H1 (cell line): ENCODE measurements around the gene SH3YL1. TPM values are rescaled to one million over a fixed set of nuclear protein-coding genes. Genes with fewer than 3 reads are reported as not detected.

Source experiments
- CTCF ChIA-PET: fragments of 300-600 bp; sonication (Branson Sonifier 250); formaldehyde crosslinking; loops from one replicate; lab custom pipeline; 2021; ENCODE audit not compliant: partially characterized antibody; lab: Charles Lee
- POLR2A ChIA-PET: fragments of 300-600 bp; sonication (Branson Sonifier 250); formaldehyde crosslinking; loops from one replicate; lab custom pipeline; 2021; ENCODE audit warnings: inconsistent platforms; ENCODE audit not compliant: partially characterized antibody; lab: Charles Lee
- DNase-seq, 2 experiments: peaks; one replicate each; pipeline versions ENCODE4 v3.0.0 to v3.0.0-alpha.2; 2010 to 2022; ENCODE audit warnings: low spot score in 2 of 2, low read depth in 1 of 2, mixed read lengths in 1 of 2
- FAIRE-seq: peaks from 2 replicates; lab custom pipeline; 2011; peaks lifted over from hg19 to GRCh38; lab: Jason Lieb, UNC
- H2AFZ ChIP-seq: 2 replicates; pipeline ENCODE4 v1.8.1; 2012; ENCODE audit warnings: low read length, inconsistent platforms
- H2AK5ac ChIP-seq: 2 replicates; pipeline ENCODE4 v1.6.1; 2013; ENCODE audit warnings: low read depth, low read length
- H2BK120ac ChIP-seq: replicated peaks from 2 replicates; pipeline ENCODE3; 2013; ENCODE audit warnings: low read depth, low read length, inconsistent platforms
- H2BK12ac ChIP-seq: 2 replicates; pipeline ENCODE4 v1.6.1; 2013; ENCODE audit warnings: low read depth, low read length
- H2BK15ac ChIP-seq: 2 replicates; pipeline ENCODE4 v1.6.1; 2013; ENCODE audit warnings: low read length
- H2BK20ac ChIP-seq: 2 replicates; pipeline ENCODE4 v1.6.1; 2013; ENCODE audit warnings: low read length
- H2BK5ac ChIP-seq: 2 replicates; pipeline ENCODE4 v1.6.1; 2013; ENCODE audit warnings: low read depth, low read length
- H3K14ac ChIP-seq: 2 replicates; pipeline ENCODE4 v1.6.1; 2013; ENCODE audit warnings: inconsistent platforms; ENCODE audit not compliant: insufficient read length
- H3K18ac ChIP-seq: 2 replicates; pipeline ENCODE4 v1.6.1; 2013; ENCODE audit warnings: low read length; ENCODE audit errors: extremely low read depth
- H3K23ac ChIP-seq: 2 replicates; pipeline ENCODE4 v1.6.1; 2013; ENCODE audit warnings: inconsistent platforms; ENCODE audit not compliant: insufficient read length
- H3K23me2 ChIP-seq: 2 replicates; pipeline ENCODE4 v1.6.1; 2013; ENCODE audit warnings: low read depth, low read length
- H3K27ac ChIP-seq: 2 replicates; pipeline ENCODE4 v1.6.1; 2011; ENCODE audit warnings: low read depth, low read length, inconsistent platforms
- H3K27me3 ChIP-seq, 4 experiments: replicated peaks in 1 of 4; 1 replicate in 1 of 4; 2 replicates in 3 of 4; pipeline versions ENCODE4 v1.6.1 to v1.8.1; 2011 to 2013; ENCODE audit warnings: low read length in 3 of 4, mild to moderate bottlenecking in 3 of 4, inconsistent platforms in 2 of 4, mixed read lengths in 2 of 4, moderate library complexity in 1 of 4; ENCODE audit not compliant: control insufficient read depth in 3 of 4, insufficient read depth in 3 of 4; ENCODE audit errors: extremely low read depth in 1 of 4
- H3K36me3 ChIP-seq, 4 experiments: 2 replicates each; pipeline versions ENCODE4 v1.6.1 to v1.8.1; 2011 to 2013; ENCODE audit warnings: mild to moderate bottlenecking in 4 of 4, low read length in 3 of 4, moderate library complexity in 2 of 4, control low read depth in 1 of 4, inconsistent platforms in 1 of 4; ENCODE audit not compliant: insufficient read depth in 4 of 4, control insufficient read depth in 2 of 4
- H3K4ac ChIP-seq: replicated peaks from 2 replicates; pipeline ENCODE3; 2013; ENCODE audit warnings: low read length, low read depth, mixed read lengths, inconsistent platforms; ENCODE audit not compliant: insufficient read length
- H3K4me1 ChIP-seq, 4 experiments: replicated peaks in 1 of 4; 1 replicate in 1 of 4; 2 replicates in 3 of 4; pipeline versions ENCODE4 v1.6.1 to v1.8.1; 2011 to 2013; ENCODE audit warnings: low read length in 3 of 4, inconsistent platforms in 2 of 4, mixed read lengths in 1 of 4; ENCODE audit not compliant: insufficient read depth in 4 of 4, control insufficient read depth in 3 of 4
- H3K4me2 ChIP-seq, 2 experiments: 2 replicates each; pipeline versions ENCODE4 v1.6.1 to v1.8.1; 2011 to 2013; ENCODE audit warnings: low read depth in 2 of 2, low read length in 2 of 2, control low read depth in 1 of 2, inconsistent platforms in 1 of 2, mild to moderate bottlenecking in 1 of 2; ENCODE audit not compliant: insufficient read depth in 1 of 2
- H3K4me3 ChIP-seq, 4 experiments: fragments of 200-600, 300-600 bp in 1 of 4; sonication (generic), shearing (Covaris generic), sonication (Bioruptor Twin) in 1 of 4; 2 replicates each; pipeline versions ENCODE4 v1.5.1 to v1.8.1; 2011 to 2016; ENCODE audit warnings: low read length in 4 of 4, low read depth in 3 of 4, control low read depth in 2 of 4, inconsistent platforms in 2 of 4, mild to moderate bottlenecking in 2 of 4, mixed read lengths in 1 of 4, moderate library complexity in 1 of 4; ENCODE audit not compliant: insufficient read depth in 2 of 4; ENCODE audit errors: extremely low read depth in 1 of 4
- H3K56ac ChIP-seq: replicated peaks from 2 replicates; pipeline ENCODE3; 2013; ENCODE audit warnings: low read depth, mild to moderate bottlenecking, mixed read lengths, low read length, inconsistent platforms; ENCODE audit not compliant: insufficient read length
- H3K79me1 ChIP-seq: 2 replicates; pipeline ENCODE4 v1.6.1; 2013; ENCODE audit warnings: low read depth, low read length, control low read depth
- H3K79me2 ChIP-seq, 2 experiments: 2 replicates each; pipeline versions ENCODE4 v1.6.1 to v1.8.1; 2012 to 2013; ENCODE audit warnings: low read length in 2 of 2, mild to moderate bottlenecking in 2 of 2, inconsistent platforms in 1 of 2; ENCODE audit not compliant: insufficient read depth in 2 of 2, control insufficient read depth in 1 of 2
- H3K9ac ChIP-seq, 4 experiments: replicated peaks in 1 of 4; 1 replicate in 1 of 4; 2 replicates in 3 of 4; pipeline versions ENCODE4 v1.6.1 to v1.8.1; 2011 to 2013; ENCODE audit warnings: low read depth in 3 of 4, low read length in 3 of 4, control low read depth in 2 of 4, mild to moderate bottlenecking in 2 of 4, moderate library complexity in 2 of 4, inconsistent platforms in 1 of 4; ENCODE audit errors: extremely low read depth in 1 of 4
- H3K9me3 ChIP-seq, 2 experiments: 2 replicates each; pipeline versions ENCODE4 v1.6.1 to v1.8.1; 2012 to 2013; ENCODE audit warnings: mild to moderate bottlenecking in 2 of 2, moderate library complexity in 2 of 2, control low read depth in 1 of 2, inconsistent platforms in 1 of 2, low read depth in 1 of 2, low read length in 1 of 2, mixed read lengths in 1 of 2; ENCODE audit not compliant: insufficient read depth in 2 of 2
- H4K20me1 ChIP-seq, 2 experiments: replicated peaks in 1 of 2; 2 replicates each; pipeline versions ENCODE3 to v1.8.1; 2011 to 2013; ENCODE audit warnings: inconsistent platforms in 2 of 2, low read length in 2 of 2, mild to moderate bottlenecking in 1 of 2; ENCODE audit not compliant: insufficient read depth in 2 of 2, control insufficient read depth in 1 of 2
- H4K5ac ChIP-seq: 2 replicates; pipeline ENCODE4 v1.6.1; 2013; ENCODE audit warnings: low read length, low read depth, mixed read lengths, inconsistent platforms; ENCODE audit not compliant: insufficient read length
- H4K8ac ChIP-seq: 2 replicates; pipeline ENCODE4 v1.8.0; 2013; ENCODE audit warnings: mild to moderate bottlenecking, moderate library complexity, low read length, inconsistent platforms; ENCODE audit not compliant: insufficient read depth; ENCODE audit errors: extremely low read depth
- H4K91ac ChIP-seq: replicated peaks from 2 replicates; pipeline ENCODE3; 2013; ENCODE audit warnings: low read length, mixed read lengths, inconsistent platforms; ENCODE audit not compliant: insufficient read length
- WGBS, 2 experiments: shearing (Covaris generic) in 1 of 2; methylation state at CpG; one replicate each; pipeline versions ENCODE4 v1.1.6 to v1.1.7; 2013 to 2015; ENCODE audit warnings: low lambda C conversion rate in 2 of 2, mixed read lengths in 2 of 2, inconsistent platforms in 1 of 2, low coverage in 1 of 2, missing lambda C conversion rate in 1 of 2; ENCODE audit not compliant: insufficient replicate concordance in 2 of 2, insufficient coverage in 1 of 2, insufficient read length in 1 of 2; ENCODE audit errors: extremely low coverage in 1 of 2, missing lambda C conversion rate in 1 of 2; 5-methylcytosine and 5-hydroxymethylcytosine counted together
- polyA plus RNA-seq, 7 experiments: library from polyadenylated mRNA; depleted of rRNA in 3 of 7; stranded (reverse) in 5 of 7; unstranded in 2 of 7; fragments of >200 nt in 5 of 7; fragments of 200-250 nt in 2 of 7; gene quantifications; 1 replicate in 5 of 7; 2 replicates in 1 of 7; 4 replicates in 1 of 7; pipeline versions ENCODE4 v1.2.1 to v1.2.3, GENCODE V29; 2011 to 2013; ENCODE audit warnings: missing spikeins in 2 of 7, mixed read lengths in 2 of 7
- total RNA-seq: library from RNA; stranded (reverse); fragmentation: NEBNext Ultra II Directional; extraction: Animal tissue kit (Norgen Biotek cat#: 25700); gene quantifications from 2 replicates; pipeline ENCODE4 v1.2.1, GENCODE V29; 2021

The SH3YL1 gene
- total and polyA plus RNA-seq, 2 of the 8 experiments (the other 6 are each of a cell fraction or from before 2014, with no cell fraction given): 13.6 to 37.2 TPM

GRCh38 chr2:208335-208734 is 55.5 kb downstream of the SH3YL1 start:
- Histone ChIP-seq H3K4ac (no peak overlapping the region), H2BK15ac (no peak overlapping the region), H2BK120ac (no peak overlapping the region), H3K9ac (no peak overlapping the region), H2BK12ac (no peak overlapping the region), H3K79me1 (no peaks in the 10 kb centered on the region), H3K23me2 (no peaks in the 10 kb centered on the region; the same call in 1 of the 2 replicates), H3K27me3 (no peaks in the 10 kb centered on the region), H4K20me1 (no peaks in the 10 kb centered on the region), H2BK20ac (no peak overlapping the region), H4K91ac (no peak overlapping the region), H3K79me2 (no peaks in the 10 kb centered on the region), H2AK5ac (no peak overlapping the region), H3K18ac (no peak overlapping the region; the same call in 1 of the 2 replicates), H2BK5ac (no peak overlapping the region), H4K8ac (no peak overlapping the region), H3K4me1 (no peaks in the 10 kb centered on the region), H3K4me3 (no peak overlapping the region), H2AFZ (no peak overlapping the region), H4K5ac (no peak overlapping the region), H3K4me2 (no peak overlapping the region), H3K56ac (no peak overlapping the region), H3K14ac (no peak overlapping the region), H3K23ac (no peak overlapping the region), H3K27ac (no peak overlapping the region), H3K9me3 (peaks cover 0 to 4% of the 10 kb centered on the region in 2 experiments; a peak in 2 of 4 replicates), H3K36me3 (no peaks in the 10 kb centered on the region; a peak in 1 of 8 replicates)
- FAIRE-seq (no peak), DNase-seq (no peak)
- ChIA-PET POLR2A (no interaction called here), CTCF (interaction anchor here (3.0 kb wide), 1 partner anchor 39 kb away, joined by 7 read pairs; no protein-coding TSS in a partner anchor)
- WGBS, 2 experiments: 84% methylated on average over 1 of the region's 1 CpG; no CpG with 5 or more reads in 1 of the 2 experiments
